Skeletal muscle satellite cell (primary cell): ENCODE measurements around the gene PIK3C3.
A peak's percentile ranks its signal among the peaks of the same experiment; 100 is the strongest.

ENCODE experiments used
- H3K27me3 ChIP-seq: 2 replicates; pipeline ENCODE4 v1.7.0; 2013; ENCODE audit warnings: low read length; ENCODE audit not compliant: control insufficient read depth, insufficient read depth
- H3K36me3 ChIP-seq: 2 replicates; pipeline ENCODE4 v1.7.0; 2013; ENCODE audit warnings: mild to moderate bottlenecking, control low read depth, low read length; ENCODE audit not compliant: insufficient read depth
- H3K4me1 ChIP-seq: 2 replicates; pipeline ENCODE4 v1.7.0; 2013; ENCODE audit warnings: low read length; ENCODE audit not compliant: control insufficient read depth, insufficient read depth
- H3K4me2 ChIP-seq: 2 replicates; pipeline ENCODE4 v1.7.0; 2013; ENCODE audit warnings: mild to moderate bottlenecking, low read length
- H3K4me3 ChIP-seq: 2 replicates; pipeline ENCODE4 v1.7.0; 2013; ENCODE audit warnings: low read length
- H3K9ac ChIP-seq: 2 replicates; pipeline ENCODE4 v1.7.0; 2013; ENCODE audit warnings: mild to moderate bottlenecking, low read depth, low read length, moderate library complexity
- H3K9me3 ChIP-seq: replicated peaks from 2 replicates; pipeline ENCODE4 v1.7.0; 2013; ENCODE audit warnings: mild to moderate bottlenecking, control low read depth, low read length

The PIK3C3 gene

DNA sequence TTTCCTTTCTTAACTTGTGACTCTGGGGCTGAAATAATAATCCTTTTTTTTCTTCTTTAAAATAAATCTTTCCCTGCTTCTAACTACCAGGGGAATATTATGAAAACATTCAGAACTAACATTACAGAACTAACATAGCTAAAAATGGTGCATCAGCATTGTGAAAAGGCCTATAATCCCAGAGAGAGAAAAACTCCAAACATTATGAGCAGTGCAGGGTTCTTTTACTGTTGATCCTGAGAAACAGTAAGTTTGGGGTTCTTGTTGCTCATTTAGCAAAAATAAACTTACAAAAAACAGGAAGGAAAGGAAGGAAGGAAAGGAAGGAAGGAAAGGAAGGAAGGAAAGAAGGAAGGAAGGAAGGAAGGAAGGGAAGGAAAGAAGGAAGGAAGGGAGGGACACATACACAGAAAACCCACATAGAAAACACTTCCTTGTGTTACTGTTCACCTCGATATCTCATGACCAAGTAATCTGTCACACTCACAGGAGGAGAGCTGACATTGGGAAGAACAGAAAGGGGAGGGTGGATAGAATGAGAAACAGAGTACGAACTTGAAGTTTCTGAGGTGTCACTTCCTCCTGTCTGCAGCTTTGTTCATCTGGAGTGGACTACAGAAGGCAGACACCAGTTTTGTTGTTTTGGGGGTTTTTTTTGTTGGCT lies 18.4 kb upstream of the PIK3C3 start:
- Histone ChIP-seq H3K4me1 (peaks cover 40% of the 10 kb centered on the region), H3K9ac (no peak overlapping the region), H3K4me2 (no peak overlapping the region), H3K36me3 (no peaks in the 10 kb centered on the region), H3K4me3 (no peak overlapping the region), H3K27me3 (no peaks in the 10 kb centered on the region), H3K9me3 (no peaks in the 10 kb centered on the region)

DNA sequence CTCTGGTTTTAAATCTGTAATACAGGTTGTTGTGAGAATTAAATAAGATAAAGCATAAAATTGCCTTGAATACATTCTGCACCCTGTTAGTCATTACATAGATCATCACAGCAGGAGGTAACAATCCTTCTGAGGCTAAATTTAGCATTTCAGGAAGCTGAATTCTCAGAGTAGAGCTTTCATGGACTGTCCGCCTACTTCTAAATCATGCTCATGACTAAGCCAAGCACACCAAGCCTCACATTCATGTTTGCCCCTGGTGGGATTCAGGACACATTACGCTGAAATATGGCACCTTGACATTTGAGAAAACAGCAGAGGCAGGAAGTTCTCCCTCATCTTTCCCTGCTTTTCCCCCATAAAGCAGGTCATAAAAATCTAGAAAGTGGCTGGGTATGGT lies 16.6 kb upstream of the PIK3C3 start:
- no peaks in the 10 kb centered on the region for H3K27me3 ChIP-seq
- H3K9ac ChIP-seq: peak overlapping the region; percentile 15
- H3K4me2 ChIP-seq: no peak overlapping the region
- peaks cover 40% of the 10 kb centered on the region for H3K4me1 ChIP-seq
- no peaks in the 10 kb centered on the region for H3K9me3 ChIP-seq
- H3K36me3 ChIP-seq: no peaks in the 10 kb centered on the region
- H3K4me3 ChIP-seq: no peak overlapping the region

DNA sequence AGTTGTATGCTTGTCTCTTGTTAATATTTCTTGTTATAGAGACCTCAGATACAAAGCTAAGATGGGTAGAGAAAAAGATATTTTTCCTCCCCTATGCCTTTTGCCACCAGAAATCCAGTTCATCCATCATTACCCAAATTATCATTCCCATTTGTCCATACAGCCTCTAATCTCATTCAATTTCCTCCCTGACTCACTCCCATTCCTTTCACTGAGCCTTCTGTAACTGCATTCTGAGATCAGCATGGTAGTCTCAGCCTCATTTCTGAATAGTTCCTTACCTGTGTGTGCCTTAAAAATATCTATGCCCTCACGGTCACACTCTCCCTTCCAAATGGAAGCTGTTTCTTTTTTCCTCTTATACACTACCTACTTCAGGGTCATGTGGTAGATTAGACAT lies 15.7 kb upstream of the PIK3C3 start:
- no peaks in the 10 kb centered on the region for H3K27me3 ChIP-seq
- H3K9me3 ChIP-seq: no peaks in the 10 kb centered on the region
- H3K4me1 ChIP-seq: peaks cover 40% of the 10 kb centered on the region
- no peaks in the 10 kb centered on the region for H3K36me3 ChIP-seq
- no peak overlapping the region for H3K4me2 ChIP-seq
- no peak overlapping the region for H3K4me3 ChIP-seq
- no peak overlapping the region for H3K9ac ChIP-seq

DNA sequence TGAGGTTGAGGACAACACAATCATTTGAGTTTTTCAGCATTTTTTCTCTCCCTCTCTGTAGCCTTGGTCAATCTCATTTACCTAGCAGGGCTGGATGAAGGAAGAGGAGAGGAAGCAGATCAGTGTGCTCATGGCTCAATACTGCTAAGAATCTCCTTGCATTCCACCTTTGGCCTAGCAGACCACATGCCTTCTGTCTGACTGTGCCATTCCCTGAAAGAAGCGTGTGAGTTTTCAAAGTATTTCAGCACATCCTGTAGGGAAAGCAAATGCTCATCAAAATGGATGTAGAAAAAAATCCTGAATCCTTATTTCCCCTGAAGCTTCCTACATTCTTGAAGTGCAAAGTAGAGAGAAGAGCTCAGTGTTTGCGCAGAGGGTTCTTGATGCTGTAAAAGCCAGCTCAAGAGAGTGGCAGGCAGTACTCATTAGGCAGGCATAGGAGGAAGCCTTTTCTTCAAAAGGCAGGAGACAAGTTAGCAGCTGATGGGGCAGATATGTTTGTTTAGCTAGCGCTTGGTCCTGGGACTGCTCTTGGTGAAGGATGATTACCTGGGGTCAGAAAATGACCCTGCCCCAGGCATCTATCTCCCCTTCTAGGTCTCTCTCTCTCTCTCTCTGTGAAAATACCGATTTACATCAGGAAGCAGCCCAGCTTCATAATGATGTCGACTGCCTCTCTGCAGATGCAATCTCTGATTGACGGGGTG lies 14.4 kb upstream of the PIK3C3 start:
- Histone ChIP-seq H3K27me3 (peaks cover 5% of the 10 kb centered on the region), H3K4me2 (peak overlapping the region; percentile 7), H3K9me3 (no peaks in the 10 kb centered on the region), H3K4me1 (peaks cover 40% of the 10 kb centered on the region), H3K4me3 (no peak overlapping the region), H3K36me3 (no peaks in the 10 kb centered on the region), H3K9ac (peak overlapping the region; percentile 36)

DNA sequence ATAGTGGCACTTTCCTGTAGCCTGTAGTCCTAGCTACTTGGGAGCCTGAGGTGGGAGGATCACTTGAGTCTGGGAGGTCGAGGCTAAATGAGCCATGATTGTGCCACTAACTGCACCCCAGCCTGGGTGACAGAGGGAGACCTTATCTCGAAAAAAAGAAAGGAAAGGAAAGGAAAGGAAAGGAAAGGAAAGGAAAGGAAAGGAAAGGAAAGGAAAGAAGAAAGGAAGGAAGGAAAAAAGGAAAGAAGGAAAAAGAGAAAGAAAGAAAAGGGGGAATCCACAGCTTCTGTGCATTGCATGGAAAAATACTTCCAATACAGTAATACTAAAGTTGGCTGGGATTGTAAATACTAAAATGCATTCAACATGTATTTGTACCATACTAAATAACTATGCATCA lies 12.8 kb upstream of the PIK3C3 start:
- Histone ChIP-seq H3K9ac (no peak overlapping the region), H3K4me1 (peaks cover 36% of the 10 kb centered on the region)

DNA sequence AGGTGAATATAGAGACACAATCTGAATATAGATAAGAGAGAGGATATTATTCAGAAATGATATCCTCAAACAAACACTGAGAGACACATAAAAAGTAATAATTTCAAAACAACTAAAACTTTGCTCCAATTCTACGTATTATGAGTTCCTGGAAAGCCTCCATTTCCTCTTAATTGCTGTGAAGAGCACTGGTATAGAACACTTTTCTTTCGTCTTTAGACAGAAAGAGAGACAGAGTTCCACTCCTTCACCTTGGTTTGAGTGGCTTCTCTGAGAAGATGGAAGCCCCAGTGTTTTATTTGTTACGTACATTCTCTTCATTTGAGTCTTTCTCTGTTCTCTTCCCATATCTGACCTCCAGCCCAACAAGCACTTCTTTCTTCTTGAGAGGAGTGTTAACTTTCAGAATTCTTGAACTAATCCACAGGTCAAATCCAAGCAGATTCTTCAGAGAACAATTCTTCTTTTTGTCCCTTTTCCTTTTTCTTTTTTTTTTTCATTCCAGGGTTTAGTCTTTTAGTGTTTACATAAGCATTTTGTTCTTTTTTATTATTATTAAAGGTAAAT lies 6.4 kb upstream of the PIK3C3 start:
- no peak overlapping the region for H3K4me3 ChIP-seq
- H3K9ac ChIP-seq: no peak overlapping the region
- H3K4me2 ChIP-seq: no peak overlapping the region
- H3K27me3 ChIP-seq: peaks cover 10% of the 10 kb centered on the region
- H3K36me3 ChIP-seq: no peaks in the 10 kb centered on the region
- no peaks in the 10 kb centered on the region for H3K9me3 ChIP-seq
- H3K4me1 ChIP-seq: no peaks in the 10 kb centered on the region

More for the DNA sequence above, 12.8 kb upstream of the PIK3C3 start:
- Histone ChIP-seq H3K4me3 (no peak overlapping the region), H3K27me3 (peaks cover 10% of the 10 kb centered on the region), H3K4me2 (no peak overlapping the region), H3K9me3 (no peaks in the 10 kb centered on the region), H3K36me3 (no peaks in the 10 kb centered on the region)

DNA sequence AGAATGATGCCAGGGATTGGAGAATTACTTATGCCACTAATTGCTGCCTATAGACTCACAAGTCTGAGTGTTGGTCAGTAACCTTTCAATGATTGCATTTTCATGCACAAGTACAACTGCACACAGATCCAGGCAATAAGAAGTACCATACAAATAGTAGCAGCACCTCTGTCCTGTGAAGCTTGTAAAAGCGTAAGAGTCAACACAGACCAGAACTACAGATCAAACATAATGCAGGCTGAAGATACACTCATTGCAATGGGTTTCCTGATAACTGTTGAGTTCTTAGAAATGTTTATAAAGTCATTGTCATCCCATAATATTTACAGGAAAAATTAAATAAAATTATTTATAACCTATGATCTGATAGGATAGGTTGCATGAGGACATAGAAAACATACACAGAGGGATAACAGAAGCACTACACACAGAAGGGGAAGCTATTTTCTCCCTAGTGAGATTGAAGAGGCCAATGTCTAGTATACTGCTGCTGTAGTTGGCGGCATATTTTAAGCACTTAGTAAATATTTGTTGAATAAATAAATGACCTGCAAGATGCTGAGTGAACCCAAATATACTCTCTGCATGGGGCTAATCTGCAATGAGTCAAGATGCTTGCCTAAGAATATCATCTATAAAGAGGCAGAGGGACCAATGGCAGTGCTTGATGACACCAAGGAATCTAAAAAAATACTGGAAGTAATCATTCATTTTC lies 5.7 kb upstream of the PIK3C3 start:
- Histone ChIP-seq H3K4me3 (no peak overlapping the region), H3K4me2 (no peak overlapping the region), H3K9ac (no peak overlapping the region), H3K27me3 (peaks cover 10% of the 10 kb centered on the region), H3K4me1 (no peaks in the 10 kb centered on the region), H3K9me3 (no peaks in the 10 kb centered on the region), H3K36me3 (no peaks in the 10 kb centered on the region)

DNA sequence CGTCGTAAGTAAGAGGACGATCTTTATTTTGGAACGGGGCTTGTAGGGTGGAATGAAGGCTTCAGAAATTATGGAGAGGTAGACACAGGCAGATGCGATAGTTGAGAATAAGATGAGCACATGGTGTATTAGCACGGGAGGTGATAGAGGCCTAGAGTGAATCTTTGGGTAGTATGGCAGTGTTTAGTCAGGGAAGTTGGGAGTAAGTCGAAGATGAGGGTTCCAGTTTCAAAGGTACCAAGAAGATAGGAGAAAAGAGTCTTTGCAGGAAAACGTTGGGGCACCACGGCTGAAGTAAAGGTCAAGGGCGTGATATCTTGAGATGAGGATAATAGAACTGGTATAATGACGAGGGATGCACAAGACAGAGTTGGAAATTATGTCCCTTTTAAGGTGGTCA lies 654 bp downstream of the PIK3C3 start:
- Histone ChIP-seq H3K27me3 (no peaks in the 10 kb centered on the region), H3K36me3 (peaks cover 12% of the 10 kb centered on the region), H3K4me2 (peak overlapping the region; percentile 89), H3K4me1 (peaks cover 10% of the 10 kb centered on the region), H3K9ac (peak overlapping the region; percentile 95), H3K9me3 (no peaks in the 10 kb centered on the region), H3K4me3 (peak overlapping the region; percentile 82)

DNA sequence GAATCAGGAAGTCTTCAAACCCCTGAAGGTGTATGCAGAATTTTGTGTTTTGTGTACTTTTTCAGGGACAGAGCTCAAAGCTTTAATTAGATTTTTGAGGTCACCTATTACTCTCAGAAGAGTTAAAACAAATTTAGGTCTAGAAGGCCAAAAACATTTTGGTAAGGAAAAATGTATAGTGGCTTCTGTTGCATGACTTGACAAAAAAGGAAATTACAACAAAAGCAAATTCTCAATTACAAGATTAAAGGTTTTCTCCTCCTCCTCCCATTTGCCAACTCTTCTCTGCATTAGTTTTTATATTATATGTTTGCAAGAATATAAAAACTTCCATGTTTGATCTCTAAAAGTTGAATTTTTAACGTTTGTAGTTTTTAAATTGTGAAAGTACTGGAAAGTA lies 4.0 kb downstream of the PIK3C3 start:
- Histone ChIP-seq H3K9me3 (no peaks in the 10 kb centered on the region), H3K27me3 (no peaks in the 10 kb centered on the region), H3K36me3 (peaks cover 36% of the 10 kb centered on the region), H3K4me1 (peaks cover 10% of the 10 kb centered on the region), H3K4me2 (no peak overlapping the region), H3K9ac (no peak overlapping the region), H3K4me3 (no peak overlapping the region)

DNA sequence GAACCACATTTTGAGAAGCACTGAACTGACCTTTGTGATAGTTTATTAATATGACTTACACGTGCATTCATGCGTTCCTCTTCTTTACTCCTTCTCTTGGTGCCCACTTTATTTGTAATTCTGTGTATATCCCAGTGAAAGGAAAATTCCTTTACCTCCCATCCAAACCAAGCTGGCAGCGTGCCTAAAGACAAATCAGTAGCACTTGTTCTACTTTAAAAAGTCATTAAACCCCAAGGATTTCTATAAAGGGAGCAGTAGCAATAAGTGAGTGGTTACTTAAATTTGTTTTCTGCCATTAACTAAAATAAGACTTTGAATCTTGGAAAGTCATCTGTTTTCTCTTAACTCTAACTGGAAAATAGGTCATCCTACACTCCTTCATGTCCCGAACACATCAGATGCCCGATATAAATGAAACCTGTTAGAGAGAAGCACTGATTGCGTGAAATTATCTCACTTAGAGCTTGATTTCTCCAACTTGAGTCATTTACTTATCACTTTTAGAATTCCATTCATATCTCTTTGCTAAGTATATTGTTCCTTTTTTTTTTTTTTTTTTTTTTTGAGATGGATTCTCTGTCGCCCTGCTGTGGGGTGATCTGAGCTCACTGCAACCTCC lies 10.7 kb downstream of the PIK3C3 start:
- no peak overlapping the region for H3K9ac ChIP-seq
- no peaks in the 10 kb centered on the region for H3K9me3 ChIP-seq
- no peaks in the 10 kb centered on the region for H3K27me3 ChIP-seq
- no peak overlapping the region for H3K4me2 ChIP-seq
- peaks cover 63% of the 10 kb centered on the region for H3K36me3 ChIP-seq
- no peaks in the 10 kb centered on the region for H3K4me1 ChIP-seq
- H3K4me3 ChIP-seq: no peak overlapping the region

DNA sequence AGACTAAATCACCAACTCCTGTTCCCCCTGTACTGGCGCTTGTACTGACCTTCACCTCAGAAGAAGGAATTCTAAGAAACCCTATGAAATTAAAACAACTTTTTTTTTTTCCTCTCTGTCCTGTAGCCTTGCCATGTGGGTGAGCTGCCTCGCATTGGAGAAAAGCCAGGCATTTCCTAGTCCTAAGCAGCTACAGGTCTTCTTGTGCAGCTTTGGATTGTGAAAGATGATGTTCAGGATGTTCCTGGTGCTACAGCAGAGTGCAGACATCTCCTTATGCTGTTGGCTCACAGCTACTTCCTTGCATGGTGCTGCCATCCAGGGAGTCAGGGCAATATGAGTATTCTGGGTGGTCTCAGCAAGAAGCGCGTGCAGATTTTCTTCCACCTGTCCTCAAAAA lies 11.9 kb downstream of the PIK3C3 start:
- Histone ChIP-seq H3K27me3 (no peaks in the 10 kb centered on the region), H3K4me2 (no peak overlapping the region), H3K4me1 (peaks cover 1% of the 10 kb centered on the region), H3K36me3 (peaks cover 63% of the 10 kb centered on the region), H3K9ac (no peak overlapping the region), H3K4me3 (no peak overlapping the region), H3K9me3 (no peaks in the 10 kb centered on the region)
